GM18499 (cell line): ENCODE data around the gene APOC4.

Experiments
- ATAC-seq: cut with Tn5 transposase; IDR thresholded peaks from one replicate; pipeline ENCODE4 v1.9.1; 2021; ENCODE audit warnings: moderate number of reproducible peaks; ENCODE audit not compliant: insufficient read depth, unreplicated experiment

Gene APOC4

GRCh38 chr19:44990459-44990858 is 48.4 kb downstream of the APOC4 start:
- no peak for ATAC-seq

DNA sequence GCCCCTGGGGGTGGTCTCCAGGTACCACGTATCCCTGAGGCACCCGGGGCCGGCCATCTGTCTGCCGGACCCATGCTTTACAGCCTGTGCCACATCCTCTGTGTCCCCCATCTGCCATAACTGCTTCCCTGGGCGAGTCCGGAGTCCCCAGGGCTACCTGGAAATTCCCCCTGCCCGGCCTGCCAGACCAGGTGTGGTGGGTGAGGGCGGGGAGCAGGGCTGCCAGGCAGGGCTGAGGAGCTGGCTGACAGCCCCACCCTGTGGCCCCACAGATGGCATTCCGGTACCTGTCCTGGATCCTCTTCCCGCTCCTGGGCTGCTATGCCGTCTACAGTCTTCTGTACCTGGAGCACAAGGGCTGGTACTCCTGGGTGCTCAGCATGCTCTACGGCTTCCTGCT is 48.9 kb downstream of the APOC4 start:
- ATAC-seq = no peak

DNA sequence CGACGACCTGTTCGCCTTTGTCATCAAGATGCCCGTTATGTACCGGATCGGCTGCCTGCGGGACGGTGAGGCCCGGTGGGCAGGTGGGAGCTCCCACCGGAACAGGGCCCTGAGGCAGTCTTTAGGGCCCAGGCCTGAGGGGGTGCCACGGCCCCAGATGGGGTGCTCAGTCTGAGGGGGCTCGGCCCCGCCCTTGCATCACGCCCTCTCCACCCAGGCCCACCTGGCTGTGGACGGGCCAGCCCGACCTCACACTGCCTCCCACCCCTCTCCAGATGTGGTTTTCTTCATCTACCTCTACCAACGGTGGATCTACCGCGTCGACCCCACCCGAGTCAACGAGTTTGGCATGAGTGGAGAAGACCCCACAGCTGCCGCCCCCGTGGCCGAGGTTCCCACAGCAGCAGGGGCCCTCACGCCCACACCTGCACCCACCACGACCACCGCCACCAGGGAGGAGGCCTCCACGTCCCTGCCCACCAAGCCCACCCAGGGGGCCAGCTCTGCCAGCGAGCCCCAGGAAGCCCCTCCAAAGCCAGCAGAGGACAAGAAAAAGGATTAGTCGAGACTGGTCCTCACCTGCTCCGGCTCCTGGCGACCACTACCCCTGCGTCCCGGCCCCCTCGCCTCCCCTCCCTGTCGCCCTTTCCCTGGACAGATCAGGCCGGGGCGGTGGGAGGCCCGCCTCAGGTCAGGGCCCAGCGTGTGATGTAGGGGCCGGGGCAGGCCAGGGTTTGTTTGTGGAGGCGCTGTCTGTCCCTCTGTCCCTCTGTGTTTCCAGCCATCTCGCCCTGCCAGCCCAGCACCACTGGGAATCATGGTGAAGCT is 50.5 kb downstream of the APOC4 start:
- ATAC-seq = no peak

GRCh38 chr19:44993526-44993925 is 51.5 kb downstream of the APOC4 start:
- no peak for ATAC-seq

- no peak for ATAC-seq
Measured at GRCh38 chr19:44993926-44994537, 52.0 kb downstream of the APOC4 start.
